Tibial nerve (tissue), 4 donors: ENCODE measurements around the gene TGFBI.
A peak's percentile ranks its signal among the peaks of the same experiment; 100 is the strongest.

Experiments
- EP300 ChIP-seq, 2 donors: sonication (generic); formaldehyde crosslinking; IDR thresholded peaks; one replicate each; pipeline ENCODE4 v1.6.1; 2017; ENCODE audit warnings: antibody characterized with exemption in 2 of 2, mild to moderate bottlenecking in 1 of 2
- TF ChIP-seq, protein P1 (sequence below), 5 experiments: fragments of 200-600 bp in 3 of 5; fragments of 450-650 bp in 2 of 5; sonication (generic) in 3 of 5; IDR thresholded peaks; one replicate each; pipeline ENCODE4 v1.5.1; 2016 to 2019; ENCODE audit warnings: antibody characterized with exemption in 5 of 5, mild to moderate bottlenecking in 3 of 5, moderate library complexity in 2 of 5

DNA sequence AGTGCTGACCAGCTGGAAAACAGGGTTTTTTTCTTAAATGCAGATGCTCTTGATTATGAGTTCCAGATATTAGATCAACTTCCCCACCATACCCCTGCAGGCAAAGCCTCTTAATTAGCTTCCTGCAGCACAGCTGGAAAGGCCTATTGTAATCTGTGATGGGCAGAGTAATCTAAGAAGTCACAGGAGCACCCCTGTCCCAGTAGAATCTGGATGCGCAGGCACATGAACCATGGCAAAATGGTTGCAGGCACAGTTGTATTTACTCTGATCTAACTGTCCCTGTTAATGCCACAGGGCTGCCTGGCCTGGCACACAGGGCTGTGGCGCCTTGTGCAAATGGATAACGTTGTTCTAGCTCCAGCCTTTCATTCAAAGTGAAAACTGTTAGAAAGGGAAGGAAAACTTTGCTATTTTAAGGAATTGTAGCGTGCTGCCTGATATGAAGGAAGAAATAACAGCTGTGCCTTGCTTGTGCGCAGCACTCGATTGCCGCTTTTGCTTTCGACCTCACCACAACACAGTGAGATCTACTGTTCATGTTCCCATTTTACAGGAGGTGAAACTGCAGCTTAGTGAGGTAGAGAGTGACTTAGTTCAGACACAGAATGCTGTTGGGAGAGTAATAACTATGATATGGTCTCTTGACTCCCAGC is 2.3 kb downstream of the TGFBI start:
- TF ChIP-seq EP300 (IDR thresholded peaks at IDR 0.05), result peak in 1 of 2 donors; percentile 11
- TF ChIP-seq, protein P1, sequence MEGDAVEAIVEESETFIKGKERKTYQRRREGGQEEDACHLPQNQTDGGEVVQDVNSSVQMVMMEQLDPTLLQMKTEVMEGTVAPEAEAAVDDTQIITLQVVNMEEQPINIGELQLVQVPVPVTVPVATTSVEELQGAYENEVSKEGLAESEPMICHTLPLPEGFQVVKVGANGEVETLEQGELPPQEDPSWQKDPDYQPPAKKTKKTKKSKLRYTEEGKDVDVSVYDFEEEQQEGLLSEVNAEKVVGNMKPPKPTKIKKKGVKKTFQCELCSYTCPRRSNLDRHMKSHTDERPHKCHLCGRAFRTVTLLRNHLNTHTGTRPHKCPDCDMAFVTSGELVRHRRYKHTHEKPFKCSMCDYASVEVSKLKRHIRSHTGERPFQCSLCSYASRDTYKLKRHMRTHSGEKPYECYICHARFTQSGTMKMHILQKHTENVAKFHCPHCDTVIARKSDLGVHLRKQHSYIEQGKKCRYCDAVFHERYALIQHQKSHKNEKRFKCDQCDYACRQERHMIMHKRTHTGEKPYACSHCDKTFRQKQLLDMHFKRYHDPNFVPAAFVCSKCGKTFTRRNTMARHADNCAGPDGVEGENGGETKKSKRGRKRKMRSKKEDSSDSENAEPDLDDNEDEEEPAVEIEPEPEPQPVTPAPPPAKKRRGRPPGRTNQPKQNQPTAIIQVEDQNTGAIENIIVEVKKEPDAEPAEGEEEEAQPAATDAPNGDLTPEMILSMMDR (IDR thresholded peaks at IDR 0.05), result no peak
